C1 segment of cervical spinal cord (tissue), 14 donors: Measurements from ENCODE around the gene COX4I2.
"Not testable (repeated sequence)": the region's sequence is repeated elsewhere in the genome, so short reads cannot be mapped to it uniquely, and the experiment has no call there.

Experiments used
- DNase-seq, 14 donors: peaks; one replicate each; lab custom pipeline; 2025; lab: John Stamatoyannopoulos, UW

Gene COX4I2

DNA sequence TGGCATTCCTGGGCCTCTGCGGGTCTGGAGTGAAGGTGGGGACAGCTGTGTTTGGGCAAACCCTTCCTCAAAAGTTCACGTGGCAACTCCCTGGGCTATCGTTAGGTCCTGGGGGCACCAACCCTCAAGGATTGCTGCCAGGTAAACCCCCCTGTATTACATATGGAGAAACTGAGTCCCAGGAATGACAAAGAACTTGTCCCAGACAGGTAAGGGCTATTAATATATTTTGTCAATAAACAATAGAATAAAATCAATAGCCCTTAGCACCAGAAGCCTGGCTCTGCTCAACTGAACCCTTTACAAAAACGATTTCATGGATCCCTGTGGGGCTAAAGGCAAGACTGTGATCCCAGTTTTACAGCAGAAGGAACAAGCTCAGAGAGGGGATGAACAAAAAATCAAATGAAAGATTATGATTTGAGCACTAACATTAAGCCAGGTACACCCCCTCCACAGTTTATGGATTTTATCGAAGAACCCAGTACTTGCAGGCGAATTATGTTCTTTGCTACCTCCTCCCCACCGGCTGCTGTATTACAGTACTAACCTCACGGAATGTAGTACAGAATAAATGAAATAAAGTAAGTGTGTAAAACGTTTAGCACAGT is 30.0 kb upstream of the COX4I2 start:
- DNase-seq: no peak

GRCh38 chr20:31608251-31608945 is 29.3 kb upstream of the COX4I2 start:
- DNase-seq: peak in 9 of 14 donors; percentile 26 to 49 (median 41)

DNA sequence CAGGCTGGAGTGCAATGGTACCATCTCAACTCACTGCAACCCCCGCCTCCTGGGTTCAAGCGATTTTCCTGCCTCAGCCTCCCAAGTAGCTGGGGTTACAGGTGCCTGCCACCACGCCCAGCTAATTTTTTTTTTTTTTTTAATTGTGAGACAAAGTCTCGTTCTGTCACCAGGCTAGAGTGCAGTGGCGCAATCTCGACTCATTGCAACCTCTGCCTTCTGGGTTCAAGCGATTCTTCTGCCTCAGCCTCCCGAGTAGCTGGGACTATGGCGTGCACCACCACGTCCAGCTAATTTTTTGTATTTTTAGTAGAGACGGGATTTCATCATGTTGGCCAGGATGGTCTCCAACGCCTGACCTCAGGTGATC is 25.5 kb upstream of the COX4I2 start:
- DNase-seq: not testable (repeated sequence)

- no peak for DNase-seq
These were observed 22.3 kb upstream of the COX4I2 start for GRCh38 chr20:31615416-31615815.

GRCh38 chr20:31617432-31618104 is 20.1 kb upstream of the COX4I2 start:
- no peak for DNase-seq

DNA sequence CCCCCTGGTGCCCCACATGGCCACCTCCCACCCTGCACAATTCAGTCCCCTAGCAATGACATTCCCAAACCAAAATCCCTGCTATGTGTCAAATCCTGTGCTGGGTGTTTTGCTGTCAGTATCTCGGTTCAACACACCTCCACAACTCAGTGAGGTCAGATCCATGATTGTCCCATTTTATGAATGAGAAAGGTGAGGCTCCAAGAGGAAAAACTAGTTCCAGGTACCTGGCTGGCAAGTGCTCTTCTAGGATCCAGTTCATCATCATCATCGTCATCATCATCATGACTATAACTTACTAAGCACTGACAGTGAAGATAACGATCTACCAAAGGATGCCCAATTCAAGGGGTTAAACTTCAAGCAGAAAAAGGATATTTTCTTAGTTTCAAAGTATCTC is 17.5 kb upstream of the COX4I2 start:
- DNase-seq: no peak

DNA sequence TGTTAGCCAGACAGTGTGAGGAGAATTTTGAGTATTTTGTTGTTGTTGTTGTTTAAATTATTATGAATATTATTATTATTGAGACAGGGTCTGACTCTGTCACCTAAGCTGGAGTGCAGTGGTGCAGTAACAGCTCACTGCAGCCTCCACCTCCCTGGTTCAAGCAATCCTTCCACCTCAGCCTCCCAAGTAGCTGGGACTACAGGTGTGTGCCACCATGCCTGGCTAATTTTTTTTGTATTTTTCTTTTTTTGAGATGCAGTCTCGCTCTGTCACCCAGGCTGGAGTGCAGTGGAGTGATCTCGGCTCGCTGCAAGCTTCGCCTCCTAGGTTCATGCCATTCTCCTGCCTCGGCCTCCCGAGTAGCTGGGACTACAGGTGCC is 14.6 kb upstream of the COX4I2 start:
- not testable (repeated sequence) for DNase-seq

GRCh38 chr20:31626534-31626933 is 11.2 kb upstream of the COX4I2 start:
- DNase-seq: not testable (repeated sequence)

DNA sequence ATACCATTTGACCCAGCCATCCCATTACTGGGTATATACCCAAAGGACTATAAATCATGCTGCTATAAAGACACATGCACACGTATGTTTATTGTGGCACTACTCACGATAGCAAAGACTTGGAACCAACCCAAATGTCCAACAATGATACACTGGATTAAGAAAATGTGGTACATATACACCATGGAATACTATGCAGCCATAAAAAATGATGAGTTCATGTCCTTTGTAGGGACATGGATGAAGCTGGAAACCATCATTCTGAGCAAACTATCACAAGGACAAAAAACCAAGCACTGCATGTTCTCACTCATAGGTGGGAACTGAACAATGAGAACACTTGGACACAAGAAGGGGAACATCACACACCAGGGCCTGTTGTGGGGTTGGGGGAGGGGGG is 9.7 kb upstream of the COX4I2 start:
- DNase-seq: not testable (repeated sequence)

- peak in 2 of 14 donors; percentile 19 to 93 for DNase-seq
These were observed 7.4 kb upstream of the COX4I2 start for GRCh38 chr20:31630187-31630790.

DNA sequence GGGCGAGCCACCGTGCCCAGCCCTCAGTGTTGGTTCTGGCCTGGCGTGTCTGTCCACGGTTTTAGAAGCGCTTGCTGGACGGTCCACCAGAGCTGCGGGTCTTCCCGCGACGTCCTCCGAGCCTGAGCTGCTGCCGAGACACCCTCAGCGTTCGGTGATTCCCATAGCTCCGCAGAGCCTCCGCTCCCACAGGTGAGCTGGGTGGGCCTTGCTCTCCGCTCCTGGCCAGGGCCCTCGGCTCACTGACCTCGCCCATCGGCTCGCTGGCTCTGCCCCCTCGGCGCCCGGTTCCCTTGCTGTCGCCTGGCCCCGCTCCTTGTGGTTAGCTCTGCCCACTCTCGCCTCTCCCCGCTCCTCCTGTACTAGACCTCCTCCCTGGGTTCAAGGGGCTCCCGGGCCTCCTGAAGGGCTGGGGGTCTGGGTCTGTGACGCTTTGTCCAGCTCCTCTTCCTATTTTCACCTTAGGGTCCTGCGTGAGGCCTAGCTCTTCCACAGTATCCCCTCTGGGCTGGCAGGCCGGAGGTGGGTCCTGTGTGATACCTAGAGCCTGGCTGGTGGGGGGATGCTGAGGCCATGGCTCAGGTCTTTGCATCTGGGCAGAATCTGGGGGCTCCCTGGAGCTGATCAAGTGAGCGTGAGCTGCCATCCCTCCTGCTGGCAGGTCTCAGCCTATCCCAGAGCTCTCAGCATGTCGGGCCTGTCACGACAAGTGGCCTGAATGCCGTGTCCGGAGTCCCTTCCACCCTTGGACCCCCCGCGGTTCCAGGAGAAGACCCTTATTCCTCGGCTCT is 5.0 kb upstream of the COX4I2 start:
- DNase-seq: no peak

DNA sequence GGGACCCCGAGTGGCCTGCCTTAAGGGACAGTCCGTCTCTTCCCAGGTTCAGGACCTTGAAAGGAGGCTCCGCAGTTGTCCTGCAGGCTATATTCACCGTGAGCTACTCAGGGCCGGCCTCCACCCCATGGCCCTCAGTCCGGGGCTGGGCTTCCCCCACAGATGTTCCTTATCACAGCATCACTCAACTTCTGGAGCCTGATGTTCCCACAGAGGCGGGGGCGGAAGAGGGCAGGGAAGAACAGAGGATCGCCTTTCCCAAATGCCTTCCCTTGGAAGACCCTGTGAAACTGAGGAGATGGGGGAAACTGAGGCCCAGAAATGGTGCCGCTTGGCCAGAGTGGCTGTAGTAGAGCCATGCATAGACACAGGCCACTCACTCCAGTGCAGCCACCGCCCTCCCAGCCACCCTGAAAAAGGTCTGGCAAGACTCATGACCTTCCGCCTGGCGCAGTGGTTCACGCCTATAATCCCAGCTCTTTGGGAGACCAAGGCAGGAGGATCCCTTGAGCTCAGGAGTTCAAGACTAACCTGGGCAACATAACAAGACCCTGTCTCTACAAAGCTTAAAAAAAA is 4.3 kb upstream of the COX4I2 start:
- no peak for DNase-seq

- no peak for DNase-seq
These were observed 605 bp downstream of the COX4I2 start for GRCh38 chr20:31638317-31638716.

DNA sequence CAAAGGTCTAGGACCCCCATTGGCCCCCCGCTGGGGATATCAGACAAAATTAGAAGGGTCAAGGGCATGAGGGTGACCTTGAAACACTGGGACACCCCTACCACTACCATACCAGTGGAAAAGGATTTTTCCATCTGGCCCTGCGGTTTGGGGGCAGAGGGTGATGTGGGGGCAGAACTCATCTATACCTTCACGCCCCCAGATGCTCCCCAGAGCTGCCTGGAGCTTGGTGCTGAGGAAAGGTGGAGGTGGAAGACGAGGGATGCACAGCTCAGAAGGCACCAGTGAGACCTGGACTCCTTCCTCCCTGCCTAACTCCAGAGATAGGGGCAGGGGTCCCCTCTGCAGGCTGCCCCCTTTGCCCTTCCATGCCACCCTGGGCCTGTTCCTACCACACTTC is 1.1 kb downstream of the COX4I2 start:
- DNase-seq: no peak

GRCh38 chr20:31640259-31640658 is 2.5 kb downstream of the COX4I2 start:
- no peak for DNase-seq

DNA sequence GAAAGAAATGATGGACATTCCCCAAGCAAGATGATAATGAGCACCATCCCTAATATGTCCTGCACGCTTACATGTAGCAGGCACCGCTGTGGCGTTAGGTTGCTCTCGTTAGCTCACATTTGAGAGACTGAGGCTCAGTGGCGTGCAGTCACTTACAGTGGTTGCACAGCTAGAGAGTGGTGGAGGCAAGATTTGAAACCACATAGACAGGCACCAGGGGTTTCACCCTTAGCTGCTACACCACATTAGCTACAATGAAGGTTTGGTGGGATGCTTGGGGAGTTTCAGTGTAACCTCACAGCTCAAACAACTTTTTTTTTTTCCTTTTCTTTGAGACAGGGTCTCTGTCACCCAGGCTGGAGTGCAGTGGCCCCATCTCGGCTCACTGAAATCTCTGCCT is 3.7 kb downstream of the COX4I2 start:
- DNase-seq: no peak

- no peak for DNase-seq
These were observed 5.1 kb downstream of the COX4I2 start for GRCh38 chr20:31642837-31643236.

GRCh38 chr20:31643522-31643921 is 5.8 kb downstream of the COX4I2 start:
- DNase-seq: no peak

GRCh38 chr20:31644701-31645100 is 7.0 kb downstream of the COX4I2 start:
- DNase-seq: no peak

GRCh38 chr20:31648104-31648503 is 10.4 kb downstream of the COX4I2 start:
- not testable (repeated sequence) for DNase-seq

GRCh38 chr20:31652917-31653396 is 15.2 kb downstream of the COX4I2 start:
- DNase-seq: peak in 1 of 14 donors; percentile 88
